Measurements from ENCODE around the gene C15orf39.
"Not testable (repeated sequence)": the region's sequence is repeated elsewhere in the genome, so short reads cannot be mapped to it uniquely, and the experiment has no call there.

The C15orf39 gene

GRCh38 chr15:75211436-75212199 lies 9.9 kb downstream of the C15orf39 start:
- peaks cover 60 to 68% of the 10 kb centered on the region in 2 donors for H3K36me3 ChIP-seq (ENCODE audit: control insufficient read depth in 2 of 2, insufficient read depth in 2 of 2, low read length in 2 of 2)
- no peaks in the 10 kb centered on the region for H3K9me3 ChIP-seq (ENCODE audit: control insufficient read depth in 2 of 2, low read length in 2 of 2)
- no peak overlapping the region for H3K9ac ChIP-seq (ENCODE audit: low read depth in 1 of 2, low read length in 2 of 2)
- H3K4me3 ChIP-seq (ENCODE audit: low read length in 2 of 2), result no peak overlapping the region
- H3K27me3 ChIP-seq (ENCODE audit: control insufficient read depth in 2 of 2, insufficient read depth in 2 of 2, low read length in 2 of 2), result no peaks in the 10 kb centered on the region
- H3K4me1 ChIP-seq (ENCODE audit: control insufficient read depth in 2 of 2, insufficient read depth in 2 of 2, low read length in 2 of 2), result peaks cover 0 to 6% of the 10 kb centered on the region in 2 donors
- H3K27ac ChIP-seq (ENCODE audit: low read depth in 2 of 2, low read length in 2 of 2), result no peak overlapping the region

- peaks cover 56 to 64% of the 10 kb centered on the region in 2 donors for H3K36me3 ChIP-seq (ENCODE audit: control insufficient read depth in 2 of 2, insufficient read depth in 2 of 2, low read length in 2 of 2)
- no peaks in the 10 kb centered on the region for H3K9me3 ChIP-seq (ENCODE audit: control insufficient read depth in 2 of 2, low read length in 2 of 2)
- no peak overlapping the region for H3K27ac ChIP-seq (ENCODE audit: low read depth in 2 of 2, low read length in 2 of 2)
- H3K4me3 ChIP-seq (ENCODE audit: low read length in 2 of 2), result no peak overlapping the region
- no peak overlapping the region for H3K9ac ChIP-seq (ENCODE audit: low read depth in 1 of 2, low read length in 2 of 2)
- peaks cover 0 to 6% of the 10 kb centered on the region in 2 donors for H3K4me1 ChIP-seq (ENCODE audit: control insufficient read depth in 2 of 2, insufficient read depth in 2 of 2, low read length in 2 of 2)
- H3K27me3 ChIP-seq (ENCODE audit: control insufficient read depth in 2 of 2, insufficient read depth in 2 of 2, low read length in 2 of 2), result no peaks in the 10 kb centered on the region
Observed at GRCh38 chr15:75212200-75212858, 10.6 kb downstream of the C15orf39 start.

GRCh38 chr15:75213212-75213767 lies 11.6 kb downstream of the C15orf39 start:
- no peak overlapping the region for H3K9ac ChIP-seq (ENCODE audit: low read depth in 1 of 2, low read length in 2 of 2)
- H3K27me3 ChIP-seq (ENCODE audit: control insufficient read depth in 2 of 2, insufficient read depth in 2 of 2, low read length in 2 of 2), result no peaks in the 10 kb centered on the region
- H3K4me1 ChIP-seq (ENCODE audit: control insufficient read depth in 2 of 2, insufficient read depth in 2 of 2, low read length in 2 of 2), result peaks cover 0 to 3% of the 10 kb centered on the region in 2 donors
- peaks cover 47 to 54% of the 10 kb centered on the region in 2 donors for H3K36me3 ChIP-seq (ENCODE audit: control insufficient read depth in 2 of 2, insufficient read depth in 2 of 2, low read length in 2 of 2)
- no peak overlapping the region for H3K27ac ChIP-seq (ENCODE audit: low read depth in 2 of 2, low read length in 2 of 2)
- H3K4me3 ChIP-seq (ENCODE audit: low read length in 2 of 2), result no peak overlapping the region
- no peaks in the 10 kb centered on the region for H3K9me3 ChIP-seq (ENCODE audit: control insufficient read depth in 2 of 2, low read length in 2 of 2)

GRCh38 chr15:75213768-75214221 lies 12.1 kb downstream of the C15orf39 start:
- H3K27me3 ChIP-seq (ENCODE audit: control insufficient read depth in 2 of 2, insufficient read depth in 2 of 2, low read length in 2 of 2), result no peaks in the 10 kb centered on the region
- no peak overlapping the region for H3K9ac ChIP-seq (ENCODE audit: low read depth in 1 of 2, low read length in 2 of 2)
- no peaks in the 10 kb centered on the region for H3K9me3 ChIP-seq (ENCODE audit: control insufficient read depth in 2 of 2, low read length in 2 of 2)
- H3K27ac ChIP-seq (ENCODE audit: low read depth in 2 of 2, low read length in 2 of 2), result no peak overlapping the region
- peaks cover 42 to 49% of the 10 kb centered on the region in 2 donors for H3K36me3 ChIP-seq (ENCODE audit: control insufficient read depth in 2 of 2, insufficient read depth in 2 of 2, low read length in 2 of 2)
- H3K4me1 ChIP-seq (ENCODE audit: control insufficient read depth in 2 of 2, insufficient read depth in 2 of 2, low read length in 2 of 2), result peaks cover 0 to 2% of the 10 kb centered on the region in 2 donors
- H3K4me3 ChIP-seq (ENCODE audit: low read length in 2 of 2), result no peak overlapping the region

GRCh38 chr15:75214293-75215096 lies 12.8 kb downstream of the C15orf39 start:
- Histone ChIP-seq H3K27ac (ENCODE audit: low read depth in 2 of 2, low read length in 2 of 2) (no peak overlapping the region), H3K4me1 (ENCODE audit: control insufficient read depth in 2 of 2, insufficient read depth in 2 of 2, low read length in 2 of 2) (no peaks in the 10 kb centered on the region), H3K27me3 (ENCODE audit: control insufficient read depth in 2 of 2, insufficient read depth in 2 of 2, low read length in 2 of 2) (no peaks in the 10 kb centered on the region), H3K36me3 (ENCODE audit: control insufficient read depth in 2 of 2, insufficient read depth in 2 of 2, low read length in 2 of 2) (peaks cover 35 to 42% of the 10 kb centered on the region in 2 donors), H3K9ac (ENCODE audit: low read depth in 1 of 2, low read length in 2 of 2) (no peak overlapping the region), H3K9me3 (ENCODE audit: control insufficient read depth in 2 of 2, low read length in 2 of 2) (no peaks in the 10 kb centered on the region), H3K4me3 (ENCODE audit: low read length in 2 of 2) (no peak overlapping the region)

GRCh38 chr15:75215107-75216004 lies 13.7 kb downstream of the C15orf39 start:
- Histone ChIP-seq H3K4me1 (ENCODE audit: control insufficient read depth in 2 of 2, insufficient read depth in 2 of 2, low read length in 2 of 2) (no peaks in the 10 kb centered on the region), H3K9ac (ENCODE audit: low read depth in 1 of 2, low read length in 2 of 2) (no peak overlapping the region), H3K36me3 (ENCODE audit: control insufficient read depth in 2 of 2, insufficient read depth in 2 of 2, low read length in 2 of 2) (peaks cover 26 to 33% of the 10 kb centered on the region in 2 donors), H3K9me3 (ENCODE audit: control insufficient read depth in 2 of 2, low read length in 2 of 2) (no peaks in the 10 kb centered on the region), H3K4me3 (ENCODE audit: low read length in 2 of 2) (no peak overlapping the region), H3K27ac (ENCODE audit: low read depth in 2 of 2, low read length in 2 of 2) (no peak overlapping the region), H3K27me3 (ENCODE audit: control insufficient read depth in 2 of 2, insufficient read depth in 2 of 2, low read length in 2 of 2) (no peaks in the 10 kb centered on the region)

GRCh38 chr15:75217012-75217411 lies 15.3 kb downstream of the C15orf39 start:
- no peak overlapping the region for H3K4me3 ChIP-seq (ENCODE audit: low read length in 2 of 2)
- H3K36me3 ChIP-seq (ENCODE audit: control insufficient read depth in 2 of 2, insufficient read depth in 2 of 2, low read length in 2 of 2), result peaks cover 12 to 17% of the 10 kb centered on the region in 2 donors
- H3K27ac ChIP-seq (ENCODE audit: low read depth in 2 of 2, low read length in 2 of 2), result no peak overlapping the region
- H3K4me1 ChIP-seq (ENCODE audit: control insufficient read depth in 2 of 2, insufficient read depth in 2 of 2, low read length in 2 of 2), result no peaks in the 10 kb centered on the region
- no peaks in the 10 kb centered on the region for H3K9me3 ChIP-seq (ENCODE audit: control insufficient read depth in 2 of 2, low read length in 2 of 2)
- no peaks in the 10 kb centered on the region for H3K27me3 ChIP-seq (ENCODE audit: control insufficient read depth in 2 of 2, insufficient read depth in 2 of 2, low read length in 2 of 2)
- no peak overlapping the region for H3K9ac ChIP-seq (ENCODE audit: low read depth in 1 of 2, low read length in 2 of 2)

GRCh38 chr15:75217574-75217973 lies 15.9 kb downstream of the C15orf39 start:
- H3K9ac ChIP-seq (ENCODE audit: low read depth in 1 of 2, low read length in 2 of 2); H3K4me3 ChIP-seq (ENCODE audit: low read length in 2 of 2); H3K27ac ChIP-seq (ENCODE audit: low read depth in 2 of 2, low read length in 2 of 2); H3K4me1 ChIP-seq (ENCODE audit: control insufficient read depth in 2 of 2, insufficient read depth in 2 of 2, low read length in 2 of 2); H3K9me3 ChIP-seq (ENCODE audit: control insufficient read depth in 2 of 2, low read length in 2 of 2); H3K27me3 ChIP-seq (ENCODE audit: control insufficient read depth in 2 of 2, insufficient read depth in 2 of 2, low read length in 2 of 2): not testable (repeated sequence)
- H3K36me3 ChIP-seq (ENCODE audit: control insufficient read depth in 2 of 2, insufficient read depth in 2 of 2, low read length in 2 of 2), result peaks cover 7 to 11% of the 10 kb centered on the region in 2 donors

- not testable (repeated sequence) for H3K4me3 ChIP-seq (ENCODE audit: low read length in 2 of 2); H3K9me3 ChIP-seq (ENCODE audit: control insufficient read depth in 2 of 2, low read length in 2 of 2); H3K36me3 ChIP-seq (ENCODE audit: control insufficient read depth in 2 of 2, insufficient read depth in 2 of 2, low read length in 2 of 2); H3K9ac ChIP-seq (ENCODE audit: low read depth in 1 of 2, low read length in 2 of 2); H3K27me3 ChIP-seq (ENCODE audit: control insufficient read depth in 2 of 2, insufficient read depth in 2 of 2, low read length in 2 of 2); H3K4me1 ChIP-seq (ENCODE audit: control insufficient read depth in 2 of 2, insufficient read depth in 2 of 2, low read length in 2 of 2); H3K27ac ChIP-seq (ENCODE audit: low read depth in 2 of 2, low read length in 2 of 2)
Observed at GRCh38 chr15:75219507-75219929, 17.8 kb downstream of the C15orf39 start.

Measured in mucosa of rectum (tissue), 2 donors.